VCaP (cell line): Measurements from ENCODE around the gene OTUB1.

Experiments
- H3K27ac ChIP-seq: fragments of 450-650 bp; 2 replicates; pipeline ENCODE4 v1.5.1; 2017
- CTCF ChIP-seq: fragments of 450-650 bp; conservative IDR thresholded peaks from 2 replicates; pipeline ENCODE4 v1.5.1; 2017; ENCODE audit warnings: mild to moderate bottlenecking, moderate library complexity

OTUB1 gene

DNA sequence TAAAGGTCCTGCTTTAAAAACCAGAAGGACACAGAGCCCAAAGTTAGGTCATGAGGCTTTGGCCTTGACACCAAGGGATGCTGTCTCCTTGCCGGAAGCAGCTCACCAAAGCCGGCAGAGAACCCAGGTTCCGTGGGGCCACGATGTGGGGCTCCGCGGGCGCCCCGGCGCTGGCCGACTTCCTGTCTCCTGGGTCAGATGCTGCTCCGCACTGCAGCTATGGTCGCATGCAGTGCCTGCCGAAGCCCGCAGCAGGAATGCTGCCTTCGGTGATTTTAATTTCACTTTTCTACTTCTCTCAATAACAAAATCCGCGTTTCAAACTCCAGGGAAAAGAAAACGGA lies 454 bp upstream of the OTUB1 start:
- TF ChIP-seq CTCF: no peak
- H3K27ac ChIP-seq: peak overlapping the region; percentile 99

DNA sequence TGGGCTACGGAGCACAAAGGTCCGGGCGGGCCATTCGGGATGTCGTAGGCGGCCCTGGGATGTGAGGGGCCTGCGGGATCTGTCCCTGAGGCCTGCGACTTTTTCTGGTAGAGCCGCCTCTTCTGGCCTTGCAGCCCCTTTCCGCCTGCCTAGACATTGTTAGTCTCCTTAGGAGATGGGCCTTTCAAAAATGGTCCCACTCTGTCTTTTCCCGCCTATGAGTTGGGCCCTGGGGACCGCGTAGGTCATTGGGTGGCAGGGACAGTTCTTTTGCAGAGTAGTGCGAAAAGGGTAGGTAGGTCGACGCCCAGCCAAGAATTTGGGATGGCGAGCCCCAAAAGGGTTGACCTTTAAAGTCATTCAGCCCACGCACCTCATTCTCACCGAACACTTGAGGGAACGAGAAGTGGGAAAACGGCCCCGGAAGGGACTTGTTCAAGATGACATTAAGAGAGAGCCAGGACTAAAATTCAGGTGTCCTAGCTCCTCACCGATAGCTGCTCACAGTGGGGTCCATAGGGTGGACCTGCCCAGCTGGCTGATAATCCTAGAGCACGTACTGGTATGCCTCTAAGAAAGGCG lies 785 bp downstream of the OTUB1 start:
- no peak for TF ChIP-seq CTCF

DNA sequence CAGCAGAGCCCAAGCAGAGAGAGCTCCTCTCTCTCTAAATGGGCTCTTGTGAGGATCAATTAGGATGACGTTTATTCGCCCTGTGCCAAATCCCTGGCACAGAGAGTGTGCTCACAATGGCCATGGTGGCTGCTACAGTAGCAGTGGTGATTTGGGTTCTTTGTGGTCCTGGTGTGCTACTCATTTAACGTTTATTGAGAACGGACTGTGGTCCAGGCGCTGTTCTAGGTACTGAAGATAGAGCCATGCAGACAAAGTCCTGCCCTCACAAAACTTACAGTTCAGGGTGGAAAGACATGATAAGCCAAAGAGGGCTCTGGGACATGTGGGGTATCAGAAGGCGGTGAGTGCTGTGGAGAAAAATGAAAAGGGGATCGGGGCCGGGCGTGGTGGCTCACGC lies 5.3 kb downstream of the OTUB1 start:
- TF ChIP-seq CTCF: no peak
- H3K27ac ChIP-seq: no peak overlapping the region

More for the DNA sequence above, 785 bp downstream of the OTUB1 start:
- peak overlapping the region; percentile 99 for H3K27ac ChIP-seq

- H3K27ac ChIP-seq: no peak overlapping the region
- no peak for TF ChIP-seq CTCF
These were observed 6.9 kb downstream of the OTUB1 start for GRCh38 chr11:63993100-63993499.

DNA sequence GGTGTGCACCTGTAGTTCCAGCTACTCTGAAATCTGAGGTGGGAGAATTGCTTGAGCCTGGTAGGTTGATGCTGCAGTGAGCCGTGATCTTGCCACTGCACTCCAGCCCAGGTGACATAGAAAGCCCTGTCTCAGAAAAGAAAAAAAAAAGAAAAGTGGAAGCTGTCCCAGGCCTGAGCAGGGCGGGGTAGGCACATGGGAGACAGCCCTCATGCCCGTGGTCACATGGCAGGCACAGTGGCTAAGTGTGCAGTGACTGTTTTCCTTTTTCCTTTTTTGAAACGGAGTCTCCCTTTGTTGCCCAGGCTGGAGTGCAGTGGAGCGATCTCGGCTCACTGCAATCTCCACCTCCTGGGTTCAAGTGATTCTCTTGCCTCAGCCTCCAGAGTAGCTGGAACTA lies 7.8 kb downstream of the OTUB1 start:
- H3K27ac ChIP-seq: no peak overlapping the region
- TF ChIP-seq CTCF: no peak

GRCh38 chr11:63996512-63996911 lies 10.3 kb downstream of the OTUB1 start:
- TF ChIP-seq CTCF: no peak
- peak overlapping the region; percentile 2; the same call in 1 of the 2 replicates for H3K27ac ChIP-seq

- TF ChIP-seq CTCF: peak; percentile 25; the same call in 1 of the 2 replicates
These were observed 11.0 kb downstream of the OTUB1 start for GRCh38 chr11:63997104-63997700.

More at GRCh38 chr11:63997104-63997700, 11.0 kb downstream of the OTUB1 start:
- H3K27ac ChIP-seq: peak overlapping the region; percentile 74
